Keratinocyte (primary cell): ENCODE measurements around the gene MYL12A.

Source experiments
- CTCF ChIP-seq, 3 experiments: IDR thresholded peaks in 1 of 3; conservative IDR thresholded peaks in 1 of 3; optimal IDR thresholded peaks in 1 of 3; 2 replicates in 2 of 3; 3 replicates in 1 of 3; pipeline versions ENCODE3 to v1.5.1; 2011; ENCODE audit warnings: low read length in 3 of 3, mild to moderate bottlenecking in 3 of 3, moderate library complexity in 2 of 3, control low read depth in 1 of 3, inconsistent platforms in 1 of 3; ENCODE audit not compliant: insufficient read depth in 2 of 3; ENCODE audit errors: extremely low read depth in 1 of 3
- EZH2 ChIP-seq: IDR thresholded peaks from one replicate; pipeline ENCODE4 v1.6.1; 2012; ENCODE audit warnings: inconsistent platforms, mild to moderate bottlenecking, low read length, moderate library complexity

- TF ChIP-seq CTCF (optimal IDR thresholded peaks at IDR 0.05 in 1 of 3, IDR thresholded peaks at IDR 0.05 in 1 of 3, conservative IDR thresholded peaks at IDR 0.05 in 1 of 3; ENCODE audit: extremely low read depth in 1 of 3, insufficient read depth in 2 of 3, low read length in 3 of 3) = no peak
- TF ChIP-seq EZH2 = no peak
Observed at GRCh38 chr18:3207565-3207964, 40.0 kb upstream of the MYL12A start.
